Measurements from ENCODE around the gene B4GALNT1. TPM values are rescaled to one million over a fixed set of nuclear protein-coding genes. Genes with fewer than 3 reads are reported as not detected.
"Not testable (repeated sequence)": the region's sequence is repeated elsewhere in the genome, so short reads cannot be mapped to it uniquely, and the experiment has no call there.

The B4GALNT1 gene
- total RNA-seq, 1 experiment from 2014 or later: 0.59 TPM

DNA sequence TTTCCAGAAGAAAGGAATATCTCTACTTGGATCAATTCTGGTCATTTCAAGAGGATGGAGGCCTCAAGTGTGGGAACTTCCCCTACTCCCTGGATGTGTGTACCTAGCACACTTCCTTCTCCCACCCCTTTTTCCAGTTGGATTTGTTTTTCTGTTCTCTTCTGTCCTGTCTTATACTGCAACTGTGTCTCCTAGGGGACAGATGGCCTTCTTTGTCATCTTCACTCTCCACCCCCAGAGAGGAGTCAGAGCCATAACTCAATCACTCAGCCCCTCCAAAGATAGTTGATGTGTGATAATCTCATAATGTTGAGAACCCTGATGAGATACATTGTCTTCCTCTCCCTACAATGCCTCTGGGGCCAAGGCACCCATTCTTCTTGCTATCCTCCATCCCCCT is 30.5 kb downstream of the B4GALNT1 start:
- Histone ChIP-seq H3K4me3 (ENCODE audit: insufficient read depth, low read depth, low read length) (no peak overlapping the region), H3K36me3 (replicated peaks; ENCODE audit: control insufficient read depth, insufficient read depth, low read length) (peaks cover 6% of the 10 kb centered on the region), H3K27me3 (ENCODE audit: control insufficient read depth, insufficient read depth, low read length) (no peaks in the 10 kb centered on the region)
- no peak for DNase-seq

GRCh38 chr12:57600395-57600794 is 32.6 kb downstream of the B4GALNT1 start:
- peaks cover 6% of the 10 kb centered on the region for H3K36me3 ChIP-seq (replicated peaks; ENCODE audit: control insufficient read depth, insufficient read depth, low read length)

GRCh38 chr12:57593187-57593586 is 39.8 kb downstream of the B4GALNT1 start:
- DNase-seq: no peak
- Histone ChIP-seq H3K27me3 (ENCODE audit: control insufficient read depth, insufficient read depth, low read length) (peaks cover 4% of the 10 kb centered on the region), H3K4me3 (ENCODE audit: insufficient read depth, low read depth, low read length) (no peak overlapping the region), H3K36me3 (replicated peaks; ENCODE audit: control insufficient read depth, insufficient read depth, low read length) (no peaks in the 10 kb centered on the region; the same call in 1 of the 2 replicates)

More at GRCh38 chr12:57600395-57600794, 32.6 kb downstream of the B4GALNT1 start:
- Histone ChIP-seq H3K4me3 (ENCODE audit: insufficient read depth, low read depth, low read length) (no peak overlapping the region), H3K27me3 (ENCODE audit: control insufficient read depth, insufficient read depth, low read length) (no peaks in the 10 kb centered on the region)
- no peak for DNase-seq

DNA sequence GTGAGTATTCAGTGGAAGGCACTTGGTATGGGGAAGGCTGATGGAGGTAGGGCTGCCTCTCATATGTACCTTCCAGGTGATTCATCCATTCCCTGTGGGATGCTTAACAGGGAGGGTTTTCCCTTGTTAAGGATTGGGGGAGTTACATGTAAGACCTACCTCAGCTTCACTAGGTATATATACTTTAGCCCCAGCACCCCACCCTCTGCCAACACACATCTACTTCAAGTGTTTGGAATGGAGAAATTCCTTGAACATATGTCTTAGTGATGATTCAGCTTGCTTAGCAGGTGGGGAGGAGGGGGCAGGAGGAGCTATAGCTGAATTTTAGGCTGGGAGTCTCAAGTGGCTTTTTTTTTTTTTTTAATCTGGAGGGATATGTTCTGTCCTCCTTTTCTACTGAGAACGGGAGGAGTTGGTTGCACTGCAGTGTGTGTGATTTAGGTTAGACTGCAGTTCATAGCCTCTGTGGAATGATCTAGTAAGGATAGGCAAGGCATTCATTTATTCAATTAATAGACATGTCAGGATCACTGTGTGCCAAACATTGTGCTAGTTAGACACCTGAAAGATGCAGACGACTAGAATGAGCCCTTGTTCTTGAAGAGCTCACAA is 40.3 kb downstream of the B4GALNT1 start:
- no peaks in the 10 kb centered on the region; the same call in 1 of the 2 replicates for H3K36me3 ChIP-seq (replicated peaks; ENCODE audit: control insufficient read depth, insufficient read depth, low read length)
- H3K27me3 ChIP-seq (ENCODE audit: control insufficient read depth, insufficient read depth, low read length): peaks cover 6% of the 10 kb centered on the region
- DNase-seq: no peak
- no peak overlapping the region for H3K4me3 ChIP-seq (ENCODE audit: insufficient read depth, low read depth, low read length)

DNA sequence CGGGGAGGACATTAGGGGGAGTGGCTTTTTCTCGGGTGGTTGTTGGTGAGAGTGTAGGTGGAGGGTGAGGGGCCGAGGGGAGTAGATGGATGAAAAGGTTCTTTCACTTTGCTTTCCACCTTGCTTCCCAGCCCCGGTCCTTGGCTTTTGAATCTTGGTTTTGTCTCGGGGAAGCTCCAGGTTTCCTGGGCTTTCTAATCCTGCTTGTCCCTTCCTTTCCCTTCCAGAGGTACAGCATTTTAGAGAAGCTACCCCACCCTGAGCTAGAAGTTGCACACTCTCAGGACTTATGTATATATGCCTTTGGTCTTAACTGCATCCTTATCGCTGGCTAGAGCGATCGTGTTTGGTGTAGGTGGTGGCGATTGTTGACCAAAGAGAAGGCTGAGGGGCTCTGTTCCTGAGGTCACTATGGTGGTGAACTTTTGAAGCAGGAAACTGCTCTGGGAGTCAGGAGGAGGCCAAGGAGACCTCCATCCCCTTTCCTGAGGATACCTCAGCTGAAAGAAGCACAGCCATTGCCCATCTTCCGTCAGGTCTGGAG is 41.1 kb downstream of the B4GALNT1 start:
- Histone ChIP-seq H3K36me3 (replicated peaks; ENCODE audit: control insufficient read depth, insufficient read depth, low read length) (no peaks in the 10 kb centered on the region; the same call in 1 of the 2 replicates), H3K4me3 (ENCODE audit: insufficient read depth, low read depth, low read length) (peak overlapping the region; percentile 92), H3K27me3 (ENCODE audit: control insufficient read depth, insufficient read depth, low read length) (peaks cover 6% of the 10 kb centered on the region)
- DNase-seq: no peak

DNA sequence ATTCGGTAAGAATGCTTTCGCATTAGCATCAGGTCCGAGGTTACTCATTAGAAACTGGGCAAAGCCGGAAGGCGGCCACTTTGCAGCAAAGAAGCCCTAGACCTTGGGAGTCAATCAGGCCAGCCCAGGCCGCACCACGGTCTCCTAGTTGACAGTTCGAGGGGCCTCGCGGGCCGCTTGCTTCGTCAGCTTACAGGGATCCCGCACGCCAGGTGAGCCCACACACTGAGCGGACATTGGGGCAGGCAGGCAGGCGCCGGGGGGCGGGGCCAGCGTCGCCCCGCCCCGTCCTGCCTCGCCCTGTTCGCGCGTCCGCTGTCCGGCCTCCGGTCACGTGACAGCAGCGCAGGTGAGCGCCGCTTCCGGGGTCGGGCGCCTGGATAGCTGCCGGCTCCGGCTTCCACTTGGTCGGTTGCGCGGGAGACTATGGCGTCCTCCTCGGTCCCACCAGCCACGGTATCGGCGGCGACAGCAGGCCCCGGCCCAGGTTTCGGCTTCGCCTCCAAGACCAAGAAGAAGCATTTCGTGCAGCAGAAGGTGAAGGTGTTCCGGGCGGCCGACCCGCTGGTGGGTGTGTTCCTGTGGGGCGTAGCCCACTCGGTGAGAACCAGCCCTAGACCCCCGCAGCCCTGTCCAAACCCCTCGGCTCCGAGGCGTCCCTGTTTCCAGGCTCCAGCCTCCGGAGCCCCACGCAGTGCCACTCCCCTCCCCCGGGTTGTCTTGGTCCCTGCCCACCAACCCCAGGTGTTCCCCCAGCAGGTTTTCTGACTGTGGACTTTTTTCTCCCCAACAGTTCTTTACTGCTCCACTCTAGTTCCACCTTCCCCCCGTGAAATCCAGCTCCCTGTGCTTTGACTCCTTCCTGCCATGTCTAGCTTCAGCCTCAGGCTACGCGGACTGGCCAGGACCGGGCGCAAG is 41.9 kb downstream of the B4GALNT1 start, which contains the start of gene PIP4K2C:
TSS of gene PIP4K2C (plus strand) at position 329 of the 918 bp plus-strand sequence. CDS start at position 427, 98 bp downstream.
- H3K4me3 ChIP-seq (ENCODE audit: insufficient read depth, low read depth, low read length): peak within 1 kb of the TSS; percentile 92
- H3K27me3 ChIP-seq (ENCODE audit: control insufficient read depth, insufficient read depth, low read length): peaks cover 6% of the 10 kb centered on the region
- peak; percentile 98 for DNase-seq
- H3K36me3 ChIP-seq (replicated peaks; ENCODE audit: control insufficient read depth, insufficient read depth, low read length): no peaks in the 10 kb centered on the region; the same call in 1 of the 2 replicates

GRCh38 chr12:57590479-57590863 is 42.5 kb downstream of the B4GALNT1 start:
- Histone ChIP-seq H3K4me3 (ENCODE audit: insufficient read depth, low read depth, low read length) (peak overlapping the region; percentile 92), H3K27me3 (ENCODE audit: control insufficient read depth, insufficient read depth, low read length) (peaks cover 6% of the 10 kb centered on the region), H3K36me3 (replicated peaks; ENCODE audit: control insufficient read depth, insufficient read depth, low read length) (no peaks in the 10 kb centered on the region; the same call in 1 of the 2 replicates)
- DNase-seq: no peak

- not testable (repeated sequence) for H3K4me3 ChIP-seq (ENCODE audit: insufficient read depth, low read depth, low read length); H3K27me3 ChIP-seq (ENCODE audit: control insufficient read depth, insufficient read depth, low read length); H3K36me3 ChIP-seq (replicated peaks; ENCODE audit: control insufficient read depth, insufficient read depth, low read length); DNase-seq
Measured at GRCh38 chr12:57588951-57589610, 43.9 kb downstream of the B4GALNT1 start.

GRCh38 chr12:57586832-57587429 is 46.1 kb downstream of the B4GALNT1 start:
- Histone ChIP-seq H3K27me3 (ENCODE audit: control insufficient read depth, insufficient read depth, low read length) (peaks cover 9% of the 10 kb centered on the region), H3K36me3 (replicated peaks; ENCODE audit: control insufficient read depth, insufficient read depth, low read length) (no peaks in the 10 kb centered on the region; the same call in 1 of the 2 replicates), H3K4me3 (ENCODE audit: insufficient read depth, low read depth, low read length) (no peak overlapping the region)
- DNase-seq: no peak

DNA sequence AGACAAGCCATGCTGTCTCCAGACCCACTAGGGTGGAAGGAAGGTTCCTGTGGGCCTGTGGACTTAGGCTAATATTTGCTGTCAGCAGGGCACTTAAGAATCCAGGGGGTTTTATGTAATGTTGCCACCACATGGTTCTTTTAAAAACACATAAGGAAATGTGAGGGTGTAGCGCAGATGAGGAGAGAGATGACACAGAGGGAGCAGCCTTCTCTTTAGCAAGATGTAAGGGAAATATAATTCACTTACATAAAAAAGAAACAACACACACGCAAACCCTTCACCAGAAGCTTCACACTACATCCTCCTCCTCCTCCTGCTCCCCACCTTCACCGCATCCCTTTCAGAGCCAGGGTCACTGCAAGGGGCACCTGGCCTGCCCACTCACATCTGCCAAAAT is 46.9 kb downstream of the B4GALNT1 start:
- no peak for DNase-seq
- H3K4me3 ChIP-seq (ENCODE audit: insufficient read depth, low read depth, low read length): no peak overlapping the region

GRCh38 chr12:57585156-57585555 is 47.8 kb downstream of the B4GALNT1 start:
- no peak for DNase-seq
- Histone ChIP-seq H3K27me3 (ENCODE audit: control insufficient read depth, insufficient read depth, low read length) (peaks cover 8% of the 10 kb centered on the region), H3K36me3 (replicated peaks; ENCODE audit: control insufficient read depth, insufficient read depth, low read length) (peaks cover 9% of the 10 kb centered on the region), H3K4me3 (ENCODE audit: insufficient read depth, low read depth, low read length) (no peak overlapping the region)

More for the DNA sequence above, 46.9 kb downstream of the B4GALNT1 start:
- peaks cover 8% of the 10 kb centered on the region for H3K27me3 ChIP-seq (ENCODE audit: control insufficient read depth, insufficient read depth, low read length)
- peaks cover 7% of the 10 kb centered on the region for H3K36me3 ChIP-seq (replicated peaks; ENCODE audit: control insufficient read depth, insufficient read depth, low read length)

DNA sequence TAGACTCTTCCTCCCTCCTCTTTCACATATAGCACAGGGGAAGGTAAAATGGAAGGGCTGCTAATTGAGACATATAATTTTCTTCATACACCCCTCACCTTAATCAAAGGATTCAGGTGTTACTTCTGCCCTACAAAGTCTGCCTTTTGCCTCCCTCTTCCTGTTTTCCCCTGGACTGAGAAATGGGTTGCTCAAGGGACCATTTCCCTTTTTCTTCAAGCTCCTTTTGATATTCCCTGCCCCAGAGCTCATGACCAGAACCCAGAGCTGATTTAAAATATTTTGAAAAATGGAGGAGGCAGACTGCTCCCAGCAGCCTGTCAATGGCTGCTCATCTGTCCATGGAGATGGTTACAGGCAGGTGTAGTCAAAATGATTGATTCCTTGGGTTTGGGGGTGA is 48.3 kb downstream of the B4GALNT1 start:
- Histone ChIP-seq H3K27me3 (ENCODE audit: control insufficient read depth, insufficient read depth, low read length) (peaks cover 8% of the 10 kb centered on the region), H3K4me3 (ENCODE audit: insufficient read depth, low read depth, low read length) (no peak overlapping the region), H3K36me3 (replicated peaks; ENCODE audit: control insufficient read depth, insufficient read depth, low read length) (peaks cover 9% of the 10 kb centered on the region)
- DNase-seq: no peak

GRCh38 chr12:57584050-57584449 is 49.0 kb downstream of the B4GALNT1 start:
- Histone ChIP-seq H3K4me3 (ENCODE audit: insufficient read depth, low read depth, low read length) (no peak overlapping the region), H3K36me3 (replicated peaks; ENCODE audit: control insufficient read depth, insufficient read depth, low read length) (peaks cover 9% of the 10 kb centered on the region), H3K27me3 (ENCODE audit: control insufficient read depth, insufficient read depth, low read length) (peaks cover 8% of the 10 kb centered on the region)
- no peak for DNase-seq
